Stimulated activated CD8-positive, alpha-beta memory T cell treated with anti-CD3 and anti-CD28 coated beads, Interleukin-12 subunit alpha, Interleukin-12 subunit beta, amount 100 ng/mL, for 4 hours (primary cell): ENCODE data around the gene PMPCA.

Source experiments
- DNase-seq: peaks from one replicate; pipeline ENCODE4 v3.0.0-alpha.2; 2020; ENCODE audit warnings: low read depth

PMPCA gene

GRCh38 chr9:136456258-136456657 is 45.8 kb downstream of the PMPCA start:
- no peak for DNase-seq

DNA sequence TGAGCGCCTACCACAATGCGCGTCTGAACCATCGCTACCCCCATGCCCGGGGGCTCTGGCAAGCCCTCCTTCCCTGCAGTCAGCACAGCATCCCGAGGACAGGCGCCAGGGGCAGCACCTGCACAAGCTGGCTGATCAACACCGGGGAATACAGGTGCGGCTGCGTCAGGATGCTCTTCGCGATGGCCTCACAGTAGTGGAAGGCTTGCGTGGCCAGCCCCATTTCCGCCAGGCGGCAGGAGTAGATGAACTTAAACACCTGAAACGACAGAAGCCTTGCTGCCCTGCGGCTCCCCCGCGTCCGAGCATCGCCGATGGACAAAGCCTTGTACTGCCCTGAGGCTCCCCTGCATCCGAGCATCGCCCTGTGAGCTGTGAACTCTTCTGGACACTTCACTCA is 46.9 kb downstream of the PMPCA start:
- DNase-seq: no peak

GRCh38 chr9:136459425-136459824 is 49.0 kb downstream of the PMPCA start:
- no peak for DNase-seq

DNA sequence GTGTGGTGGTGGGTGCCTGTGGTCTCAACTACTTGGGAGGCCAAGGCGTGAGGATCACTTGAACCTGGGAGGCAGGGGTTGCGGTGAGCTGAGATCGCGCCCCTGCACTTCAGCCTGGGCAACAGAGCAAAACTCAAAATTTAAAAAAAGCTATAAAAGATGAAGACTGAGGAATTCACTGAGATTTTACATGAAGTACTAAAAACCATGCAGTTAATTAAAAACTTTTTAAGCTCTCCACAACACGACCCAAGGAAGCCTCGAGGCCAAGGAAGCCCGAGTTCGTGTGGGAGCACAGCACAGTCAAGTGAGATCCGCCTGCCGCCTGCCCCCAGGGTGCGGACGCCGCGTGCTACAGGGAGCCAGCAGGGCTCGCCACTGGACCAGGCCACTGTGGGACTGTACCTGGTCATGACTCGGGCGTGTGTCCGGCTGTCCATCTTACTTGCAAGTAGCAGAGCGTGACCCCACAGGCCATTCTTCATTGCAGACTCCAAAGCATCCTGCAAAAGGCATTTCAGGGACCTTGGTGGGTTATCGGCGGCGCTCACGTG is 50.4 kb downstream of the PMPCA start:
- no peak for DNase-seq

DNA sequence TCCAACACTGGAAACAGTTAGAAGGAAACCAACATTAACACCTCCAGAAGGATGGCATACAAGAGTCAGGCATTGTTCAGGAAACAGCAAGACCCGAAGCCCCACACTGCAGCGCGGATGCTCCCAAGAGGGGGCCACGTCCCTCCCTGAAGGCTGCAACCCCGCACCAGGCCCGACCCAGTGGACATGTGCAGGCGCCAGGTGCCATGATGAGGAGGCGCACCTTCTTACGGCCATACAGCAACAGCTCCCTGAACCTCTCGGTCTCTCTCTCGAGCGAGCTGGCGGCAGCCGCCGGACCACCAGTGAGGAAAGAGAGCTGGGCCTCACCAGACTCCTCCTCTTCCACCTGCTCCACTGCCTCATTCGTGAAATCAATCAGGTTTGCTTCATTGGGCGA is 52.2 kb downstream of the PMPCA start:
- DNase-seq: no peak

GRCh38 chr9:136463578-136463977 is 53.1 kb downstream of the PMPCA start:
- no peak for DNase-seq

GRCh38 chr9:136464241-136464640 is 53.8 kb downstream of the PMPCA start:
- DNase-seq: no peak

- no peak for DNase-seq
These were observed 55.2 kb downstream of the PMPCA start for GRCh38 chr9:136465500-136466154.

GRCh38 chr9:136466155-136466541 is 55.7 kb downstream of the PMPCA start:
- no peak for DNase-seq

- no peak for DNase-seq
These were observed 57.3 kb downstream of the PMPCA start for GRCh38 chr9:136467766-136468165.

DNA sequence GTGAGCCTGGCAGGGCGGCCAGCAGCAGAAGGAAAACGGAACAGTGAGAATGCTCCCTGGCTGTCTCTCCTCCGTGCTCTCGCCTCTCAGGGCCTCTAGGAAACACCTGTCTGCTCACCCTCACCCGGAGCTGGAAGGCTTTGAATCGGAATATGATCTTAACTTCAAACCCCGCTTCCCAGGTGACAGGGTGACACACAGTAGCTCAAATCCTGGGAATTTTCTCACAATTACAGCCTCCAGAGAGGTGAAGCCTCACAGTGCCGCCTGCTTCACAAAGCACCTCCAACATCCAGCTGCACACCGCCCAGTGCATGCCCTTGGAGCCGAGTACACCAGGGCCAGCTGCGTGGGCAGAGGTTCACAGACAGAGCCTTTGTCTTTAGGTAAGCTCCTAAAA is 59.9 kb downstream of the PMPCA start:
- DNase-seq: no peak

DNA sequence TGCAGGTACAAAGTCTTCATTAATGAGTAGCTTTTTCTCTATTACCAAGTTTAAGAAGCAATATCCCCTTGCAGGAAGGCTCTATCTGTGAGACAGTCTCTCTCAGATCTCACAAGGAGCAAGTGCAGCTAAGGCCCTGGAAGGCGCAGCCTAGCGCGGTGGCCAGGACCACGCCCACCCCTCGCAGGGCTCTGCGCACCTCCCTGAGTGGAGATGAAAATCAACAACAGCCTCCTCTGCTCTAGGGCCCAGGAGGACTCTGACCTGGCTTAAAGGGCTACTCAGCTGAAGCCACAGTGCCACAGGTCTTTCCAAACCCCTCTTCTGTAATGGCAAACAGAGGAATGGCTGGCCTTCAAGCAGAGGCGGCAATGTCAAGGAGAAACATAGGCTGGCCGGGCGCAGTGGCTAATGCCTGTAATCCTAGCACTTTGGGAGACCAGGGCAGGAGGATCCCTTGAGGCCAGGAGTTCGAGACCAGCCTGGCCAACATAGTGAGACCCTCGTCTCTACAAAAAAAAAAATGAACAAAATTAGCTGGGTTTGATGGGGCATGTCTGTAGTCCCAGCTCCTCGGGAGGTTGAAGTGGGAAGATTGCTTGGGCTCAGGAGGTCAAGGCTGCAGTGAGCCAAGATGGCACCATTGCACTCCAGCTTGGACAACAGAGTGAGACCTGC is 60.5 kb downstream of the PMPCA start:
- no peak for DNase-seq

DNA sequence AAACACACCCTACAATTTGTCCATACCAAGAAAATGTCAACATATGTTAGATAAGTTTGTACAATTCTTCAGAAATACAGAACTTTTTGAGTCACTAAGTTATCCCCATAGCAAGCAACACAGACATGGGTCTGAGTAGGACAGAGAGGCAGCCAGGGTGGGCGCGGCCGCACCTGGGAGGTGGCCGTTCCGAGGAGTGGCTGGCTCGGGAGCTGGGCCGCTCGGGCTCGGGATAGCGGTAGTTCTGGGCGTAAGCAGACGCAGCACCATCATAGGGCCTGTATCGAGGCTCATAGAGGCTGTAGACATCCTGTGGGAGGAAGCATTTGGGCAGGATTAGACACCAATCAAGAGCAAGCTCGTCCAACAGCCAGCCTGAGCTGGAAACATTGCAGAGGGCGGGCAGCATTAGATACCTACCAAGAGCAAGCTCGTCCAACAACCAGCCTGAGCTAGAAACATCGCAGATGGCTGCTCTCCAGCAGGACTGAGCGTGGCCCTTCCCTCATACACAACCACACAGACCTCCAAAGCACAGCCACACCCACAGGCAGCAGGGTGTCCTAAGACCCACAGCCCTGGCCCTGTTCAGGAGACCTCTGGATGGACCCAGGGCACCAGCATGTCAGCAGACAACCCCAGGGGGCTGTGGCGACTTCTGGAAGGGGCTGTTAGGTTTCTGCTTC is 61.5 kb downstream of the PMPCA start:
- DNase-seq: no peak

DNA sequence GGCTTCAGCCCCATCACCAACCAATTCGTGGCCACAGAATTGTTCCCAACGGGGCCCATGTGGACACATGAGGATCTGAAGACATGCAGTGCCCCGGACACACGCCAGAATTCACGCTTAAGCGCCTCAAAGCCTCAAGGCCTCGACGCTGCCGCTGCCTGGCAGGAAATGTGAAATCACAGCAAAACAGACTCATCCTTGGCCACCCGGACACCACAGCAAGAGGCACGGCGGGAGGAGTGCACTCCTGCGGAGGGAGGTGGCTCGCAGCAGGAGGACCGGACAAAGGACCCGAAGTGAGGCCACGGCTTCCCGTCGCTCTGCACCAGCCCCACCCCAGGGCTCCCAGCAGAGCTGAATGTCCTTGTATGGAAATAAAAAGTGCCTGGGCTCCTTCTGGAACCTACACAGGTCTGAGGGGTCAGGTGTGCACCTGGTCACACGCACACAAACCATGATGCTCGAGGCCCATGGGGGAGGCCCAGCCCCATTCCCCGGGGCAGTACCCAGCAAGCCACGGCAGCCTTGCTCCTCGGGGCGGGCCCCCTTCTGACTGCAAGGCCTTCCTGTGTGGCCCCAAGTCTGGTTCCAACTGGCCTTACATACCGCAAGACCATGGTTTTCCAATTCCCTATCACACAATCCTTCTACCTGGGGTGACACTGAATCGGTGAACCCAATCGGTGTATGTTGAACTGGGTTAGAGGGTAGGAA is 62.3 kb downstream of the PMPCA start:
- DNase-seq: no peak

GRCh38 chr9:136473354-136473721 is 62.9 kb downstream of the PMPCA start:
- no peak for DNase-seq
